ENCODE results near the gene BEST4.

DNA sequence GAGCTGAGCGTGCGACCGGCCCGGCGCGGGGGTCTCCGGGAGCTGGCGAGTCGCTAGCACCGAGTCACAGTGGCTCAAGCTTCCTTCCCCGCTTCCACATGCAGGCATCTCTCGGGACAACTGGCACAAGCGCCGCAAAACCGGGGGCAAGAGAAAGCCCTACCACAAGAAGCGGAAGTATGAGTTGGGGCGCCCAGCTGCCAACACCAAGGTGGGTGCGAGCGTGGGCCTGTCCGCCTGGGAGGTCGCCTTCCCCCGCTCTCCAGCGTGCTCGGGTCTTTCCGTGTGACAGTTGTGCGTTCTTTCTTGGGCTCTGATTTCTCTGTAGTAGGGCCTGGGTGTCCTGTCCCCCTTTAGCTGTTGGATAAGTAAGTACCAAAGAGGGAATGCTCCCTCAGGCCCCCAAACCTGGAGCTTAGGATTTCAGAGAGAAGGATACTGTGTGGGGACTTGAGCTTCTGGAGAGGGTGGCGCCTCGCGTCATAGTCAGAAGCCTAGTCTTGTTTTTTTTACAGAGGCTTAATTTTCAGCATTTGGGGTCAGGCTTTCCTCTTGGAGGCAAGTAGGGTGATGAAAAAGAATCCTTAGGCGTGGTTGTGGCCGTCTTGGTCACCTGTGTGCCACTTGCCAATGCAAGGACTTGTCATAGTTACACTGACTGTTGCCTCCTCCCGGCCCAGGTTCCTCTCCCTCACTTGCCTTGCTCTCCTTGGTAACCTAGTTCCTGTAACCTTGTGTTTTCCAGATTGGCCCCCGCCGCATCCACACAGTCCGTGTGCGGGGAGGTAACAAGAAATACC lies 11.8 kb downstream of the BEST4 start:
- TF ChIP-seq, protein P1, sequence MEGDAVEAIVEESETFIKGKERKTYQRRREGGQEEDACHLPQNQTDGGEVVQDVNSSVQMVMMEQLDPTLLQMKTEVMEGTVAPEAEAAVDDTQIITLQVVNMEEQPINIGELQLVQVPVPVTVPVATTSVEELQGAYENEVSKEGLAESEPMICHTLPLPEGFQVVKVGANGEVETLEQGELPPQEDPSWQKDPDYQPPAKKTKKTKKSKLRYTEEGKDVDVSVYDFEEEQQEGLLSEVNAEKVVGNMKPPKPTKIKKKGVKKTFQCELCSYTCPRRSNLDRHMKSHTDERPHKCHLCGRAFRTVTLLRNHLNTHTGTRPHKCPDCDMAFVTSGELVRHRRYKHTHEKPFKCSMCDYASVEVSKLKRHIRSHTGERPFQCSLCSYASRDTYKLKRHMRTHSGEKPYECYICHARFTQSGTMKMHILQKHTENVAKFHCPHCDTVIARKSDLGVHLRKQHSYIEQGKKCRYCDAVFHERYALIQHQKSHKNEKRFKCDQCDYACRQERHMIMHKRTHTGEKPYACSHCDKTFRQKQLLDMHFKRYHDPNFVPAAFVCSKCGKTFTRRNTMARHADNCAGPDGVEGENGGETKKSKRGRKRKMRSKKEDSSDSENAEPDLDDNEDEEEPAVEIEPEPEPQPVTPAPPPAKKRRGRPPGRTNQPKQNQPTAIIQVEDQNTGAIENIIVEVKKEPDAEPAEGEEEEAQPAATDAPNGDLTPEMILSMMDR (conservative IDR thresholded peaks at IDR 0.05; ENCODE audit: low read depth, low read length): no peak
- TF ChIP-seq EZH2 (IDR thresholded peaks at IDR 0.05; ENCODE audit: low read length, unreplicated experiment): no peak
